Uterus (tissue), 2 donors: ENCODE results near the gene CDC7.

ENCODE experiments used
- CTCF ChIP-seq, 4 experiments: fragments of 200-600 bp in 2 of 4; fragments of 450-650 bp in 2 of 4; sonication (generic) in 2 of 4; IDR thresholded peaks; one replicate each; pipeline ENCODE4 v1.5.1; 2016 to 2019; ENCODE audit warnings: antibody characterized with exemption in 4 of 4, mild to moderate bottlenecking in 2 of 4, moderate library complexity in 1 of 4
- POLR2A ChIP-seq, 2 donors: fragments of 450-650 bp; IDR thresholded peaks; one replicate each; pipeline ENCODE4 v1.6.1; 2016; ENCODE audit warnings: antibody characterized with exemption in 2 of 2, mild to moderate bottlenecking in 1 of 2, moderate library complexity in 1 of 2

GRCh38 chr1:91515994-91516393 is 15.3 kb downstream of the CDC7 start:
- TF ChIP-seq CTCF (IDR thresholded peaks at IDR 0.05) (no peak), POLR2A (IDR thresholded peaks at IDR 0.05) (no peak)
